Measurements from ENCODE around the gene LDLRAD2. TPM values are rescaled to one million over a fixed set of nuclear protein-coding genes. Genes with fewer than 3 reads are reported as not detected.

Gene LDLRAD2
- total RNA-seq, 1 donor from 2014 or later, result not detected

DNA sequence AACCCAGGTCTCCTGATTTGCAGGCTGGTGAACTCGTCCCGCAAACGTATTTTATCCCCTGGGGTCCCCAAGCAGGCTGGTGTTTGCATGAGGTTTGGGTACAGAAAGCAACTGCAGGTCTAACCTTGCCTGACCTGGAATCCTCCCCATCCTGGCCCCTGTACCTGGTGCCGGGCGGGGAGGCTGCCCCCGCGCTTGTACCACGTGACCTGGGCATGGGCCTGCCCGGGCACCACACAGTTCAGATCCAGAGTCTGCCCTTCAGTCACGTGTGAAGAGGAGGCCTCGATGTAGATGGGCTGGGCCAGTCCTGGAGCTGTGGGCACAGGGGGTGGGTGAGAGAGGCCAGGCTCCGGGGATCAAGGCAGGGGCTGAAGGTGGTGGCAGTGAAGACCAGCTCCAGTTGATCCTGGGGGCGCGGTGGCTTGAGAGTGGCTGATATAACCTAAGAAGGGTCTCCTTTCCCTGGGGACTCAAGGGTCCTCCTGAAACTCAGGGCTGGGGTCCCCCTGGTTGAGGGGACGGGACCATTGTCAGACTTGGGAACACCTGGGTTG is 30.6 kb downstream of the LDLRAD2 start:
- no peak for DNase-seq (ENCODE audit: low read depth in 2 of 2)

DNA sequence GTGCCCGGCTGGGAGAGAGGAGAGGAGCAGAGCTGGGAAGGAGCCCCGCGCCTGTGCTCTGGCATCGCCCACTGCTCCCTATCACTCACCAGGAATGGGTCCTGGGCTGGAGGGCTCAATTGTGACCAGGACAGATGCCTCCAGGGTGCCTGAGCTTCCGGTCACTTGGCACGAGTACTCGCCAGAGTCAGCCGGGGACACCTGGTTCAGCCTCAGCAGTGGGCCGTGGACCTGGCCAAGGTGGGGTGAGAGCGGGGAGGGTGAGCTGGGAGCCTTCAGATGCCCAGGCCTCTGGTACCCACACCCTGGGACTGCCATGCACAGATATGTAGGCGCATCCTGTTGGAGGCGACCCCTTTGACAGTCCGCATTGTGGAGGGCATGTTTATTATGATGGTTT is 31.1 kb downstream of the LDLRAD2 start:
- no peak for DNase-seq (ENCODE audit: low read depth in 2 of 2)

DNA sequence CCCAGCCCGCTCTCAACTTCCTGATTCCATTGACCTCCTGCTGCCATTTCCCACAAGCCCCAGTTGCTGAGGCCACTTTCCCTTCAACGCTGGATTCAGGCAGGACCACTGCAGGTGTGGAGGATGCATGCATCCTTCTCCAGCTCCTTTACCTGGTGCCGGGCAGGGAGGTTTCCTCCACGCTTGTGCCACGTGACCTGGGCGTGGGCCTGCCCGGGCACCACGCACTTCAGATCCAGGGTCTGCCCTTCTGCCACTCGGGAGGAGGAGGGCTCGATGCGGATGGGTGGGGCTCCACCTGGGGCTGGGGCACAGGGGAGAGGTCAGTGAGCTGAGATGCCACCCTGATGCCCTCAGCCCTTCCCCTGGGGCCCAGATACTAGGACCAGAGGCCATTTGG is 31.9 kb downstream of the LDLRAD2 start:
- DNase-seq (ENCODE audit: low read depth in 2 of 2), result no peak

DNA sequence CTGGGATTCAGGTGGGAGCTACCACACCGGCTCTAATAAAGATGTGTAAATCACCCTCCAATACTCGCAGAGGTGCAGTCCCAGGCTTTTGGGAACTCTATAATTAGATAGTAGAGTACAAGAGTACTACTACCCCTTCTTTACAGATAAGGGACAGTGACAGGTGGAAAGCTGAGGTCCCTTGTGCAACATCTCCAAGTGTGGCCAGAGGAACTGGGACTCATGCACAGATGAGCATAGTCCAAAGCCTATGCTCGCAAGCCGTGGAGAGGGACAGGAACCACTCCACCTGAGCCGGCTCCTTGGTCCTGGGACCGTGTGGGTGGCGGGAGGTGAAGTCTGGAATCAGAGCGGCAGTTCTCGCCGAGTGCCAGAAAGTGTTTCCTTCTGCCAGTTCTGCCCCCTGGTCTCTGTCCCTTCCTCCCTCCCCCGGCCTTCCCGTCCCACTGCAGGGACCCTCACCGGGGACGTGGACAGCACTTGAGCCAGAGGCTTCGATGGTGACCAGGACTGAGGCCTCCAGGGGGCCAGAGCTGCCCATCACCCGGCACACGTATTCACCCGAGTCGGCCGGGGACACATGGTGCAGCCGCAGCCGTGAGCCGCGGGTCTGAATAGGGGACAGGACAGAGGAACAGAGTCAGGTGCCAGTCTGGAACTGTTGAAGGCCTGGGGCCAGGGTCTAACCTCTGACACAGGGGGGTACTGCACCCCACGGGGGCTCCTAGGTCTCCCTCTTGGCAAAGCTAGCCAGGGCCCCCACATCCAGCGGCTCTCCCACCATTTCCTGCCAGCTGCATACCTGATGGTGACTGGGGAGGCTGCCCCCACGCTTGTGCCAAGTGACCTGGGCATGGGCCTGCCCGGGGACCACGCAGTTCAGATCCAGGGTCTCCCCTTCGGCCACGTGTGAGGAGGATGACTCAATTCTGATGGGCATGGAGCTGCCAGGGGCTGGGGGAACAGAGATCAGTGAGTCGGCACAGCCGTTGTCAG is 33.9 kb downstream of the LDLRAD2 start:
- DNase-seq (ENCODE audit: low read depth in 2 of 2), result no peak

DNA sequence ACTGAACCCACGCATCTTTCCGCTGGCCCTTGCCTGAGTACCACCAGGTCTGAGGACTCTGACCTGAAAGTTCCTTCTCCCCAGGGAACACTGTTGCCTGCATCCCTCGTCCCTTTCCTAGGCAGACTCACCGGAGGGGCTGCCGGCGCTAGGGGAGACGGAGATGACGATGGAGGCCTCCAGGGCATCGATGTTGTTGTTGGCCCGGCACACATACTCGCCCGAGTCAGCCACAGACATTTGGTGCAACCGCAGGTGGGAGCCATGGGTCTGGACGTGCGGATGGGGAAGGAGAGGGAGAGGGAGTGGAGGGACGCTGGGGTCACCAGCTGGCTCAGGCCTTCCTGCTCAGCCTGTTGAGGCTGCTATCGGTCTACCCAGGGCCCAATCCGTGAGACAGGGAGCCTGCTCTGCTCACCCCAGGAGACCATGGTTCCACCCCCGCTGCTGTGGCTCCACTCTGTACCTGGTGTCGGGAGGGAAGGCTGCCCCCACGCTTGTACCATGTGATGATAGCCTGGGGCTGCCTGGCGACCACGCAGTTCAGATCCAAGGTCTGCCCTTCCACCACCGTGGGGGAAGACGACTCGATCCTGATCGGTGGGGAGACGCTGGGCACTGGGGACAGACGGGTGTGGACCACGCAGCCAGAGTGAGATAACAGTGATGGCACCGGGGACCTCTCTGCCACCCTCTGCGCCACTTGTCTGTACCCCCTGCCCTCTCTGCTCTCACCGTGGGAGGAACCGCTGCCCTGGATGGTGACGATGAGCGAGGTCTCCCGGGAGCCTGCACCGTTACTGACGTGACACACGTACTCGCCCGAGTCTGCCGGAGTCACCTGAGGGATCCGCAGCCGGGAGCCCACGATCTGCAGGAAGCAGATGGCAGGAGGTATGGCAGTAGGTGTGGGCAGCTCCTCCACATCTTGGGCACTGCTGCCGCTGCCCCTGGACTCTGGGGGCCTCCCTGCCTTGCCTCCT is 35.4 kb downstream of the LDLRAD2 start:
- no peak for DNase-seq (ENCODE audit: low read depth in 2 of 2)

DNA sequence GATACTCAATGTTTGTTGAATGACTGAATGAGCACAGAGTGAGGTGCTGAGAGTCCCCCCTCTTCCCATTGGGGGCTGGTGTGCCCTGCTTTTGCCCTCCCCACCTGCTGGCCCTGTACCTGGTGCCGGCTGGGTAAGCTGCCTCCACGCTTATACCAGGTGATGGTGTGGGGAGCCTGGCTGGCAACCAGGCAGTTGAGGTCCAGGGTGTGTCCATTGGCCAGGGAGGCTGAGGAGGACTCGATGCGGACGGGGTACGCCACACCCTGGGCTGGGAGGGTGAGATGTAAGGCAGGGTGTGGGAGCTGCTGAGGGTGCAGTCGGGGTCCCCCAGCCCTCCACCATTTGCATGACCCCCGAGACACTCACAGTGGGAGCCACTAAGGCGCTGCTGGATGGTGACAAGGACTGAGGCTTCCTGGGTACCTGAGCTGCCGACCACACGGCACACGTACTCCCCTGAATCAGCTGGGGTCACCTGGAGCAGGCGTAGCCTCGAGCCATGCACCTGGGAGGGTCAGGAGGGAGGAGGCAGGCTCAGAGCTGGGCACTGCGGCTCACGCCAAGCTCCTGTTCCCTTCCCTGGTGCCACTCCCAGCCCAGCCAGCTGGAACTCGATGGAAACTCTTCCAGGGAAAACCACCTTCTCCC is 36.6 kb downstream of the LDLRAD2 start:
- no peak for DNase-seq (ENCODE audit: low read depth in 2 of 2)

DNA sequence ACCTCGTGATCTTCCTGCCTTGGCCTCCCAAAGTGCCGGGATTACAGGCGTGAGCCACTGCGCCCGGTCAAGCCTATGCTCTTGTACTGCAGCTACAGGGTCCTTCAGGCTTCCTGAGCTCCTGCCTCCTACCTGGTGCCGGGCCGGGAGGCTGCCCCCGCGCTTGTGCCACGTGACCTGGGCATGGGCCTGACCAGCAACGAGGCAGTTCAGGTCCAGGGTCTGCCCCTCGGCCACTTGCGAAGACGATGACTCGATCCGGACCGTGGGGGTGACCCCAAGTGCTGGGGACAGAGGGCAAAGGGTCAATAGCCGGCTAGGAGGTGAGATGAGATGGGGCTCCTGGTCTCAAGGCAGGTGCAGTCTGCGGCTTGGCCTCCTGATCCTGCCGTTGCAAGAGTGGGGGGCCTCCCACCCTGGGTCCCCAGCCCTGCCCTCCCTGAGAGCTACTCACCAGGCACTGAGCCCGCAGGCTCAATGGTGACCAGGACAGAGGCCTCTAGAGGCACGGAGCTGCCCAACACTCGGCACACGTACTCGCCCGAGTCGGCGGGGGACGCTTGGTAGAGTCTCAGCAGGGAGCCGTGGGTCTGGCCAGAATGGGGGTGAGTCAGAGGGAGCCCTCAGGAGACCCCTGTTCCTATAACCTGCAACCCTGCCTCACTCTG is 38.0 kb downstream of the LDLRAD2 start:
- DNase-seq (ENCODE audit: low read depth in 2 of 2), result no peak

DNA sequence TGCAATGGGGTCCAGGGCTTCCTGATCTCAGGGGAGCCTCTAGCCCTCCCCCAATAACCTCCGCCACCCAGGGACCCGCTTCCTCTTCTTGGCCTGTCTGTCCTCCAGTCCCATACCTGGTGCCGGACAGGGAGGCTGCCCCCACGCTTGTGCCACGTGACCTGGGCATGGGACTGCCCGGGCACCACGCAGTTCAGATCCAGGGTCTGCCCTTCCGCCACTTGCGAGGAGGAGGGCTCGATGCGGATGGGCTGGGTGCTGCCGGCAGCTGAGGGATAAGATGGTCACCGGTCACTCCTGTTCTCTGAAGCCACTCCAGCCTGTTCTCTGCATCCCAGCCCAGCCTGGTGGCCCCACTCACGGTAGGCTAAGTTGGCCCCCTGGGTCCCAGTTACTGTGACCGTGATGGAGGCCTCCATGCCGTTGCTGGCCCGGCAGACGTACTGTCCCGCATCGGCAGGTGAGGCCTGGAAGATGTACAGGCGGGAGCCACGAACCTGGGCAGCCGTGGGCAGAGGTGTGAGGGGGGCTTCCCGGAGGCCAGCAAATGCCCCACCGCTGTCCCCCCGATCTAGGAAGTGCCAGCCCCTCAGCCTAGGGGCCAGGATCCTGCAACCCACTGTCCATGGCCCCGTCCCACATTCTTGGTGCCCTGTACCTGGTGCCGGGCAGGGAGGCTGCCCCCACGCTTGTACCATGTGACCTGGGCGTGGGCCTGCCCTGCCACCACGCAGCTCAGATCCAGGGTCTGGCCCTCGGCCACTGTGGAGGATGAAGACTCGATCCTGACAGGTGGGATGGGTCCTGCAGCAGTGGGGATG is 39.6 kb downstream of the LDLRAD2 start:
- no peak for DNase-seq (ENCODE audit: low read depth in 2 of 2)

DNA sequence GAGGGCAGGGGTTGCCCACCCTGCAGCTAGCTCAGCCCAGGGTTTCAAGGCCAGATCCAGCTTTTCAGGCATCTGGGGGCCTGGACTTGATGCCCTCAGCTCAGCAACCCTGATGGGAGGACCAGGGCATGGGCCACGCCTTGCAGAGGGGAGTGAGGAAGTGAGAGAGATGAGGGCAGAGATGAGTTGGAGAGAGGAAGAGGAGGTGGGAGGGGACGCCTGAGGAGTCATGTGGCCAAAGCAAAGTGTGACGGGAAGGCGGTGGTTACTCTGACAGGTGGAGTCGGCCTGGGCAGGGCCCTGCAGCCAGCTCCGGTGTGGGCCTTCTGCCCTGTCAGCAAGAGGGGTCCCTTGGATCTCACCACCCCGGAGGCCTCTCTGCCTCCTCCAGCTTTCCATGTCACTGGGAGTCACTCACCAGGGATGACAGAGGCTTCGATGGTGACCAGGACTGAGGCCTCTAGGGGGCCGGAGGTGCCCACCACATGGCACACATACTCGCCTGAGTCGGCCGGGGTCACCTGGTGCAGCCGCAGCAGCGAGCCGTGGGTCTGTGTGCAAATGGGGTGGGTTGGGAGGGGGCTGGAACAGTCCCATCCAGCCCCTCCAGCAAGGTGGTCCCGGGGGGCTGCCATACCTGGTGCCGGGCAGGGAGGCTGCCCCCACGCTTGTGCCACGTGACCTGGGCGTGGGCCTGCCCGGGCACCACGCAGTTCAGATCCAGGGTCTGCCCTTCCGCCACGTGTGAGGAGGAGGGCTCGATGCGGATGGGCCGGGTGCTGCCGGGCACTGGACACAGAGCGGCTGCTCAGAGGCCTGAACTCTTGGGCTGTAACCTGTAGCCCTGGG is 40.4 kb downstream of the LDLRAD2 start:
- DNase-seq (ENCODE audit: low read depth in 2 of 2), result no peak

DNA sequence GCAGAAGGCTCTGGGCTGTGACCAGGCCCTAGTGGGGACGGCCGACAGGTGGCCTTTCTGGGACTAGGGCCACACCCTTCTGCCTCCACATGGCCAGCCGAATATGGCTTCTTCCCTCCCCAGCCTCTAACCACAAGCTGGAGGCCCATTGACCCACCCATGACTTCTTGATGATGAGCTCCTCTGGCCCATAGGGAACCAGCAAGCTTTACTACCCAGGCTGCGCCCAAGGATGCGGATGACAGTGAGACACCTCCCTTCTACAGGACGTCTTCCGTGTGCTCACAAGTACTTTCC is 41.0 kb downstream of the LDLRAD2 start:
- DNase-seq (ENCODE audit: low read depth in 2 of 2), result no peak

DNA sequence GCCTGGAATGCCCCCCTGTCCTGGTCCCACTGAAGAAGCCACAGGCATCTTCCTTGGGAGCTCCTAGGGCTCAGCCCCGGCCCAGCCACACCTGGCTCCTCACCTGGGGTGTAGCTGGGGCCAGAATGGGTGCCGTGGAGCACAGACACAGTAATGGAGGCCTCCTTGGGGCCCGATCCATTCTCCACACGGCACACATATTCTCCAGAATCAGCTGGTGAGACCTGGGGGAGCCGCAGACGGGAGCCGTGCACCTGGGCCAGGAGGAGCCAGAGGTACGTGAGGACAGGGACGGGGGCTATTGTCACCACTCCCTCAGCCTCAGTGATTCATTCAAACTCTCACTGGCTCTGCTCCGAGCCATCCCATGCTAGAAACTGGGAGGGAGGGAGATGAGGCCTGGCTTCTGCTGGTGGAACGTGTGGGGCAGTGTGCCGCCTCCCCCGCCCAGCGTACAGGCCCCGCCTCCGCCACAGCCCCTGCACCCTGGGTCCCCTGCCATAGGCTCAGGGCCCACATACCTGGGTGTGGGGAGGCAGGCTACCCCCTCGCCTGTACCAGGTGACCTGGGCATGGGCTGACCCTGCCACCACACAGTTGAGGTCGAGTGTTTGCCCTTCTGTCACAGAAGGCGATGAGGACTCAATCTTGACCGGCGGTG is 42.2 kb downstream of the LDLRAD2 start:
- DNase-seq (ENCODE audit: low read depth in 2 of 2), result no peak

DNA sequence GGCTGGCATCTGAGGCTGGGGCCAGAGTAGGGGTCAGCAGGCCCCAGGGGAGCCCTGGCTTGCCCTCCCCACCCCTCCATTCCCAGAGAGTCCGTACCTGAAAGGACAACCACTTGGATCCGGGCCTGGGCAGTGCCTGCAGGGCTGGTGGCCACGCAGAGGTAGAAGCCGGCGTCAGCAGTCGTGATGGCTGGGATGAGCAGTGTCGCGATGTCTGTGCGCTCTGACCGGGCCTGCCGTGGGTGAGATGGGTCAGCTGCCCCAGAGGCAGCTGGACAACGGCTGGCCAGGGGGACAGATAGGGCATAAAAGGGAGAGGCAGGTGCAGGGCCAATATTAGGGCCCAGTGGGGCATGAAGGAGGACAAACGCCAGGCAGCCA is 42.7 kb downstream of the LDLRAD2 start:
- DNase-seq (ENCODE audit: low read depth in 2 of 2), result no peak

DNA sequence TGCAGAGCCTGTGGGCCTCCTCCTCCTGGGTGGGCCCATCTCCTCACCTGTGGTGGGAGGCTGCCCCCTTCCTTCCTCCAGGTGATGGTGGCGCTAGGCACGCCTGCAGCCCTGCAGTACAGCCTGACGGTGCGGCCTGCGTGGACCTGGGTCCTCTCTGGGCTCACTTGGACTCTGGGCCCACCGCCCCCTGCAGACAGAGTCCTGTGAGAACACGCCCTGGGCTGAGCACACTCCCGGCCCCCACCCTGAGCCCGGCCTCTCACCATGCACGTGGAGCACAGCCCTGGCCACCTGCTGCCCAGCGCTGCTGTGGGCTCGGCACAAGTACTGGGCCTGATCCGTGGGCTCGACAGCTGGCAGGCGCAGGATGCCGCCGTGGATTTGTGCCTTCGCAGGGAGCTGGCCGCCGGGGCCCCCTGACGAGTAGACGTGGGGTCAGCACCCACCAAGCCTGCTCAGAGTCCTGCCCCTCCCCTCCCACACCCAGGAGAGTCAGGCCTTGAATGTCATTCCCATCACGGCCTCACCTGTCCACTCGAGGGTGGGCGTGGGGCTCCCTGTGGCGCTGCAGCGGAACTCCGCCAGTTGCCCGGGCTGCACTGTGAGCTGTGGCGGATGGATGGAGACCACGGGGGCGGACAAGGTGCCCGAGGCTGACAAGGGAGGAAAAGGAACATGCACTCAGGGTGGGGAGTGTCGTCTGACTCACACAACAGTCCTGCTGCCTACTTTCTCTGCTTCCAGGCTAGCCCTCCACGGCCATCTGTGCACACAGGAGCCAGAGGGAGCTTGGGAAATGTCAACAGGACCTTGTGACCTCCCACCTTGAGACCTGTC is 43.4 kb downstream of the LDLRAD2 start:
- DNase-seq (ENCODE audit: low read depth in 2 of 2), result no peak

DNA sequence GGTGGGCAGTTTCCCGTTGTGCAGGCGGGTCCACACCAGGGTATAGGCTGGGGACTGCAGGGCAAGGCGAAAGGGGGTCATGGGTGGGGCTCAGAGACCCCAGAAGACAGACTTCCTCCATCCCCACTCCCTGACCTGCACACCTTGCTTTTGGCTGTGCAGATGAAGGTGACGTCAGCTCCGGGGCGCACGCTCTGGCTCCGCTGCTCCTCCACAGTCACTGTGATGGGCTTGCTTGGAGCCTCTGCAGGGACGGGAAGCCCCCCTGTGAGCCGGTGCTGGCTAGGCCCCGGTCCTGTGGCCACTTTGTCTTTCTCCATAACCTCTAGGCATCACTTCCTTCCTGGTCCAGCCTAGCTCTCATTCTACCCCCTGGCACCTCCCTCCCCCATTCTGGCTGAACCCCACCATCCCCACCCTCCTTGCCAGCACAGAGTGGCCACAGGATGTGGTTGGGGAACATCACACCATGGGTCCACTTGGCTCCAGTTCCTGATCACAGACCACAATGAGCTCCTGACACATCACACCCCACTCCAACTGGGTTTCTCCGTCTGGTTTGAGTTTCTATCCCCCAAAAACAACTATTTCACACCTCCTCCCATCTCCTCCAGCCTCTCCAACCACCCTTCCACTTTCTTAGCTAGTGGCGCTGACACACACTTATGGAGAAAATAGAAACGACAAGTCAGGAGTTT is 45.2 kb downstream of the LDLRAD2 start:
- no peak for DNase-seq (ENCODE audit: low read depth in 2 of 2)

DNA sequence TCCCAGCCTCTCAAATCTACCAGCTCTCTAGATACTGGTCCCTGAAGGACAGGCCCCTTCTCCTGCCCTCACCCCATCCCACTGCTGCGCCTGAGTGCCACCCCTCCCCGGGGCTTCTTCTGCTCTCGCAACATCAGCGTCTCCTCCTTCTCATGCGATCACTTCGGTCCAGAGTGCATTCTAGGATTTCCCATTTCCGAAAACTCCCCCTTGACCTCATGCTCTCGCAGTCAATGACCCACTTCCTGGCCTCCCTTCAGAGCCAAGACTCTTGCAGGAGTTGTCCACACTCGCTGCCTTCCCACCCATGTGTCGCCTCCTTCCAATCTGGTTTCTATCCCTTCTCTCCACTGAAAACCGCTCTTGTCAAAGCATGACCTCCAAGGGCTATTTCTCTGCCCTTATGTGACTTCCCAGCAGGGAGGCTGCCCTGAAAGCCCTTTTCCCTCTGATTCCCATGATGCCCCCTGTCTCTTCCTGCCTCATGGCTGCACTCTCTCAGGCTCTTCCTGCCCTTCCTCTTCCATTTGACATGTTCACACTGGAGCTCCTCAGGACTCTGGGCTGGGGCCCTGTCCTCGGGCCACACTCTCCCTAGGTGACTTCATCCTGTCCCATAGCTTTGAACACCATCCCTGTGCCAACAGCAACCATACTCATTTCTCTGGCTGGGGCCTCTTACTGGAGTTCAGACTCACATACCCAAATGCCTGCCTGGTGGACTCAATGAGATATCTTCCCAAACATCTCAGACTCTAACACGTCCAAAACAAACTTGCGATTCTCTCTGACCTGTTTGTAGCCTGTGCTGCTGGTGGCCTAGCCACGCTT is 46.0 kb downstream of the LDLRAD2 start:
- no peak for DNase-seq (ENCODE audit: low read depth in 2 of 2)

DNA sequence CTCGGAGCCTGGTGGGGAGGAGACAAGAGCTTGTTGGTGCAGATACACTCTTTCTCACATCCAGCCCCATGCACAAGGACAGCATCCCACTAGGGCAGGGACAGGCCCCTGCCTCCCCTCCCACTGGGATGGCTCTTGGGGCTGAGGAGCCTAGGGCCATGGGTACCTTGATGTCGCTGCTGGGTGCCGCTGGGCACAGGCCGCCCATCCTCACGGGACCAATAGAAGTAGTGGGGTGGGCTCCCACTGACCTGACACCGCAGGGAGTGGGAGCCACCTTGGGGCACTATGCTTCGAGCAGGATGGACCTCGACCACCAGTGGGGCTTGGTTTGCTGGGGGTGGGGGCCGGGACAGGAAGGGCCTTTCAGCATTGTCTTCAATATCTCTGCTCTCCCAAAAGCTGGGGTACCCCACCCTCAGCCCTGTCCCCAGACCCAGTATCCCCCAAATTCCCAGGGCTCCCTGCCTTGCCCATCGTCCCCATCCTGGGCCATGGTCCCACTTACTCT is 47.7 kb downstream of the LDLRAD2 start:
- no peak for DNase-seq (ENCODE audit: low read depth in 2 of 2)

All from dermis microvascular lymphatic vessel endothelial cell (primary cell).